Right renal pelvis (tissue), 4 donors: ENCODE results near the gene THEMIS2. TPM values are rescaled to one million over a fixed set of nuclear protein-coding genes. Genes with fewer than 3 reads are reported as not detected.
"Not testable (repeated sequence)": the region's sequence is repeated elsewhere in the genome, so short reads cannot be mapped to it uniquely, and the experiment has no call there.

Source experiments
- DNase-seq, 4 donors: peaks; one replicate each; pipeline ENCODE4 v3.0.0-alpha.2; 2013; ENCODE audit warnings: low read depth in 4 of 4, low spot score in 3 of 4, missing footprints in 1 of 4
- polyA plus RNA-seq, 4 donors: library from polyadenylated mRNA; unstranded; fragments of 120-200 nt; gene quantifications; one replicate each; pipeline ENCODE4 v1.2.1, GENCODE V29; 2013; ENCODE audit not compliant: insufficient read length in 4 of 4

Gene THEMIS2
- 1 to 10 TPM; 2.8 to 4.6 (median 3.3) TPM for polyA plus RNA-seq

DNA sequence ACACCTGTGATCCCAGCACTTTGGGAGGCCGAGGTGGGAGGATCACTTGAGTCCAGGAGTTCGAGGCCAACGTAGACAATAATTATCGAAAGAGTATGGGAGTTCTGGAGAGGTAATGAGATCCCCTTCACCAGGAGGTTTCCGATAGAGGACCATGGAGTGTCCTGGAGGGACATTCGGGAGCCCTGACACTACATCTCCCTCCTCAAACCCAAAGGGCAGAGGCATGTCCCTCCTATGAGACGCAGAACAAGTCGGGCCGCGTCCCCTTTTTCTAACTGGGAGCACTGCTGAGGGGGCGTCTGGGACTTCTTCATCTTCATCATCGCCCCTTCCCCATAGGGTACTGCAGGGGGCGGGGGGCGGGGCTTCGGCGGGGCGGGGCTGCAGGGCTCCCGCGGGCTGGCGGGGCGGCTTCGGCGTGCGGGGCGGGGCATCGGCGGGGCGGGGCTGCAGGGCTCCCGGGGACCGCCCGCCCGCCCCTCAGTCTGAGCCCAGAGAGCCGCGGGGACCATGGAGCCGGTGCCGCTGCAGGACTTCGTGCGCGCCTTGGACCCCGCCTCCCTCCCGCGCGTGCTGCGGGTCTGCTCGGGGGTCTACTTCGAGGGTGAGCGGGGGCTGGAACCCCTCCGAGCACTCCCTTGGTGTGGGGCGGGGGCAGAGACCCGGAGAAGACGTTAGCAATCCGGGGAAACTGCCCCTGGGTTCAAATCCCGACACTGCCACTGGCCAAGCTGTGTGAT, at the start of gene THEMIS2:
Gene THEMIS2 (plus strand): TSS at position 486 of the 743 bp plus-strand sequence. CDS start 28 bp downstream, at position 514.
- DNase-seq = no peak

DNA sequence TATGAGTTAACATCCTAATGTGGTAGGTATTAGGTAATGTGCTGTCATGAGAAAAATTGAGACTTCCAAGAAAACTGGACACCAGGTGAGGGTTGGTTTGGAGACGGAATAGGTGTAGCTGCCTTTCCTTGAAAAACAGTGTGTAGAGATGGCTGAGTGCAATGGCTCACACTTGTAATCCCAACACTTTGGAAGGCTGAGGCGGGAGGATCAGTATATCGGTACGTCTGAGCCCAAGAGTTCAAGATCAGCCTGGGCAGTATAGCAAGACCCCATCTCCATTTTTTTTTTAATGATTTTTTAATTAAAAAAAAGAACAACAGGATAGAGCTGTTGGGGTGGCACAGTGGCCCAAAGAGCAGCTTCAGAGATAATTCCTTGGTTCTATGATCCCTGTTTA, 48.6 kb upstream of the THEMIS2 start:
- no peak for DNase-seq

DNA sequence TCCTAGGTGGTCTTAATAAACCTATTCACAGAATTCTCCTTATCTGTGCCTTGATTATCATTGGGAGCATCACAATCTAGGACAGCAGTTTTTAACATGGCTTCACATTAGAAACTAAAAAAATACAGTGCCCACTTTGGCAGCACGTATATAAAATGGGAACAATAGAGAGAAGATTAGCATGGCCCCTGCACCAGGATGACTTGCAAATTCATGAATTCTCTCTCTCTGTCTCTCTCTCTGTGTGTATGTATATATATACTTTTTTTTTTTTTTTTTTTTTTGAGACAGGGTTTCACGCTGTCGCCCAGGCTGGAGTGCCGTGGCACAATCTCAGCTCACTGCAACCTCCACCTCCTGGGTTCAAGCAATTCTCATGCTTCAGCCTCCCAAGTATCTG, 47.9 kb upstream of the THEMIS2 start:
- no peak for DNase-seq

DNA sequence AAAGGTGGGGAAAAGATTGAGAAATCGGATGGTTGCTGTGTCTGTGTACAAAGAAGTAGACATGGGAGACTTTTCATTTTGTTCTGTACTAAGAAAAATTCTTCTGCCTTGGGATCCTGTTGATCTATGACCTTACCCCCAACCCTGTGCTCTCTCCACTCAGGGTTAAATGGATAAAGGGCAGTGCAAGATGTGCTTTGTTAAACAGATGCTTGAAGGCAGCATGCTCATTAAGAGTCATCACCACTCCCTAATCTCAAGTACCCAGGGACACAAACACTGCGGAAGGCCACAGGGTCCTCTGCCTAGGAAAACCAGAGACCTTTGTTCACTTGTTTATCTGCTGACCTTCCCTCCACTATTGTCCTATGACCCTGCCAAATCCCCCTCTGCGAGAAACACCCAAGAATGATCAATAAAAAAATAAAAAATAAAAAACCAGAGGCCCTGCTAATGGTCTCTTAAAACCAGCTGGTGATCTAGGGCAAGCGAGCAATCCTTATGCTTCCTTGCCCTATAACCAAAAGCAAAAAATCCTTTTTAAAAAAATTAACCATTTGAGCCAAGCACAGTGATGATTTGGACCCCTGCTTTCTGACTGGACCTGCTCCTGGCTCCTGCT, 42.9 kb upstream of the THEMIS2 start:
- not testable (repeated sequence) for DNase-seq

DNA sequence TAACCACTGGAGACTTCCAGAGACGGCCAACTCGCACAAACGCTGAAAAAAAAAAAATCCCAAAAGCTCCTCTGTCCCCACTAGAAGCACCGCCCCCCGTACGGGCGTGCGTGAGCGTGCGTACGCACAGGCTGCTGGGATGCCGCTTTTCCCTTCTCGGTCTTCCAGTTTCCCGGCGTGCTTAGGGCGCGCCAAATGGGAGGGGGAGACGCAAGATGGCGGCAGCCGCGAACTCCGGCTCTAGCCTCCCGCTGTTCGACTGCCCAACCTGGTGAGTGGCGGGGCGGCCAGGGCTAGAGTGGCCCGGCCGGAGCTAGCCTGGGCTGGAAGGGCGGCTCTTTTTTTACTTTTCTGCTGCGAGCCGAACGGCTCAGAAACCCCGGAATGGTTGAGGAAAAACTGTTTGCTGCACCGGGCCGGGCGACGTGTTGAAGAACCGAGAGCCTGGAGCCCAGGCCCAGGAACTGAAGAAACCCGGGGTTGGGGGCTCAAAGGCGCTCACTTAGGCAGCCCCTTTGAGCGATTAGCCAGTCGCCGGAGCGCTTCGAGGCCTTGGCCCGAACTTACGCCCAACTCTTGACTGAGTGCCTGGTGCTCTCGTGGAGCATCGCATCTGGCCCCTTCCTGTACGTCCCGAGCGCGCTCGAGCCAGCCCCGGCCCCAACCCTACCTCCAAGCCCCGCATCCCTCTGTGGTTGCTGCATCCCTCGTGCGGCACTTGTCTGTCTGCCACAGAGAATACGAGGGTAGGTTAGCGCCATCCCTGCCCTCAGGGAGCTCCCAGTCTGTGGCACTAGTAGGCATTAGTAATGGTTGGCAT, 41.5 kb upstream of the THEMIS2 start, which contains the start of gene PPP1R8:
Gene PPP1R8 (plus strand): TSS at position 162 of the 820 bp plus-strand sequence. CDS start 54 bp downstream, at position 216.
- DNase-seq = peak; percentile 85 to 94 (median 92)

DNA sequence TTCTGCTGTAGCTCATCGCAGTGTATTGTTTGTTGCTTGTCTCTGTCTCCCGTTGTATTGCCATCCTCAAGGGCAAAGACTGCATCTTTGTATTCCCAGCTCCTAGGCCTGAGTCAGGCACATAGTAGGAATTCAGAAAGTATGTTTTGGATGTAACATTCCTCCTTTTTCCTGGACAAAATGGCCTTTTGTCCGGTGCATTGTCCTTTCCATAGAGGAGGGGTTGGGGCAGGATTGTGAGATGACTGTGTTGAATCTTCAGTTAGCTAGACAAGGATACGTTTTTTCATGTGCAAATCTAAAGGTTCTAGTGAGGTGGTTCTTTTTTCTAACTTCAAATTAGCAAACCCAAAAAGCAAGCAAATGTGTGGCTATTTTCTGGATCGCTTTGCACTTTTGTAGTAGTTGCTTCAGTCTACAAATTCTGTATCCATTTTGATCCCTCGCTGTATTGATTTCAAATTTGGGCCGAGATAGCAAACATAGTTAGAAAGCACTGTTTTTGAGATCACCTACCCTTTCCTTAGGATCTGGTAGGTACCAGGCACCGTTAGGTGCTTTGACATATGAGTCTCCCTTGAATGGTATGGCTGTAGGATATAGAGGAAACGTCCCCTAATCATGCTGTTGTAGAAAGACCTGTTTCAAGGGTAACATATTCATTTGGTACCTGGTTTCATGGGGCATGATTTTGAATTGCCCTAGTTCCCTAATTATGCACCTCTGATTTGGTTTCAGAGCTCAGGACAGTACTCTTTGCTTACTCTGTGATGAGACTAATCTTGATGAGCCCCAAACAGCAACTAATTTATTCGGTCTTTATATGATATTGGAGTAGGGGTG, 40.6 kb upstream of the THEMIS2 start:
- no peak for DNase-seq

DNA sequence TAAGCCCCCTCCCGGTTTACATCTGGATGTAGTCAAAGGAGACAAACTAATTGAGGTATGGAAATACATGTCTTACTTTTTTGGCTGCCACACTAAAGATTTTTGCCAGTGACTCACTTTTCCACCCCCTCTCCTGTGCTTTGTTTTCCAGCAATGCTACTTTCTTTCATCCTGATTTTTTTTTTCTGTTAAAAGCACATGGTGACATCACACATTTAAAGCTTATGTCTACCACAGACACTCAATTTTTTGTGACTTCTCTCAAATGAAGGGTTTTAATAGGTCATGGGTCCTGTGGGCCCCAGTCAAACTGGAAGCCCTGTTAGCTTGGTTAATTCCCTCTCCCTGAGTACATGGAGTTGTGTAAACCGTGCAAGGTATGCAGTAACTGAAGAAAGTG, 39.6 kb upstream of the THEMIS2 start:
- DNase-seq = no peak

DNA sequence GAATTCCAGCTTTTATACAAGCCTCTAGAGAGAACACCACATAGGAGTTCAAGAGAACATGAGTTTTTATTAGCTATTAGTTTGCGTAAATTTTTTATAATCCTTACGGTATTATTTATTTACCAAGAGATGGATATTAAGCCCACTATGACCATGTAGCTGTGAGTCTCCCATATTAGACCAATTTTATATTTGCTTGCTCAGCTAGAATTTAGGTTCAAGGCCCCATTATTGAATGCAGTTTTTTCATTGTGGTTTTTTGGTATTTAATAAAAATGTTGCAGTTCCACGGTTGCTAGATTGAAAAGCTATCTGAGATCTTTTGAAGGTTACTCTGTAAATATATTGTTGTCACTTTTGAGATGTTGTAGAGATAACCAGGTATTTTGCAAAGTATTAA, 38.9 kb upstream of the THEMIS2 start:
- DNase-seq = no peak

DNA sequence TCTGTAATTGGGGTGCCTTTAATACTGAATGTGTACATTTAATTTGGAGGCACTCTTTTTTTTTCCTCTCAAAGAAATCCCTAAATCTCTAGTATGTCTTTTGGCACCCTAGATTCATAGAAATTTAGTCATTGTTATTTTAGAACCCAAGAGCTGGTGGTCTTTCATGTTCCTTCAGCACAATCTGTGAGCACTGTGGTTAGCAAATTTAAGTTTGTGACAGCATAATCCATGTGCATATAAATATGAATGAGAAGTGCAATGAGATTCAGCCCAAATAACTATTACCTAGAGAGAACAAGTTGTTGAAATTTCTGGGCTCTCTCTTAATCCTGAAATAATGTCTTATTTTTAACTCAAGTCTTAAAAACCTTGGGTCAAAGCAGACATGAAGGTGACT, 37.3 kb upstream of the THEMIS2 start:
- no peak for DNase-seq

DNA sequence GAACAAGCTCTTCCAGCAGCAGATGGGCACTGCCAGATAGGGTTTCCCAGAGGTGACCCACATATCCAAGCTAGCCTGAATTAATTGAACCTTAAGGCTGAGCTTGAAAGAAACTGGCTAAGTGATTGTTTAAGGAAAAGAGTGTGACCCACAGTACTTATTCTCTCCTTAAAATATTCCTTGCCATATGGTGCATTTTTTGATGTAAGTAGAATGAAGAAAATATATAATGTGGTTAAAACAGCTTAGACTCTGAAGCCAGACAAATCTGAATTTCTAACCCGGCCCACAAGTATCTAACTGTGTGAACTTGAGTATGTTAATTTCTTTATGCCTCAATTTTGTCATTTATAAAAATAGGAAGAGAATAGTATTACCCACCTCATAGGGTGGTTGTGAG, 36.8 kb upstream of the THEMIS2 start:
- DNase-seq = no peak

DNA sequence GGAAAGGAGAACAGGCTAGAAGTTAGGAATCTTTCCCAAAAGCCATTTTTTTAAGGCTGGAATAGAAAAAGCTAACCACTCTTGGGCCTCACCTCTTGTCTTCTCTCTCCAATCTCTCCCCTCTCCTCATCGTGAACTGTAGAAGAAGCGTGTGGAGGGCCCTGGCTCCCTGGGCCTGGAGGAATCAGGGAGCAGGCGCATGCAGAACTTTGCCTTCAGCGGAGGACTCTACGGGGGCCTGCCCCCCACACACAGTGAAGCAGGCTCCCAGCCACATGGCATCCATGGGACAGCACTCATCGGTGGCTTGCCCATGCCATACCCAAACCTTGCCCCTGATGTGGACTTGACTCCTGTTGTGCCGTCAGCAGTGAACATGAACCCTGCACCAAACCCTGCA, 22.4 kb upstream of the THEMIS2 start:
- no peak for DNase-seq

DNA sequence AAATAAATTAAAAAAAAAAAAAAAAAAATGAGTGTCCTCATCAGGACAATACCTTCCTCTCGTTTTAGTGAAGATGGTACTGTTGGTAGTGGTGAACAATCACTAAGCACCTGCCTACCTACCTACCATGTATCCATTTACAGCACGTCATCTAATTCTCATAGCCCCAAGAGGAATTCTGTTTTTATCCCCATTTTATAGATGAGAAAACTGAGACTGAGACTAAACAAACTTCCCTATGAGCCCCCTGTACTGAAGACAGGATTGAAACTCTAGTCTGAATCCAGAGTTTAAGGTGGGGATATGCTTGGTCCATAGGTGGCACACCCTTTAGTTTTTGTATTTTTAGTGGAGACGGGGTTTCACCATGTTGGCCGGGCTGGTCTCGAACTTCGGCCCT, 17.3 kb upstream of the THEMIS2 start:
- DNase-seq = no peak

DNA sequence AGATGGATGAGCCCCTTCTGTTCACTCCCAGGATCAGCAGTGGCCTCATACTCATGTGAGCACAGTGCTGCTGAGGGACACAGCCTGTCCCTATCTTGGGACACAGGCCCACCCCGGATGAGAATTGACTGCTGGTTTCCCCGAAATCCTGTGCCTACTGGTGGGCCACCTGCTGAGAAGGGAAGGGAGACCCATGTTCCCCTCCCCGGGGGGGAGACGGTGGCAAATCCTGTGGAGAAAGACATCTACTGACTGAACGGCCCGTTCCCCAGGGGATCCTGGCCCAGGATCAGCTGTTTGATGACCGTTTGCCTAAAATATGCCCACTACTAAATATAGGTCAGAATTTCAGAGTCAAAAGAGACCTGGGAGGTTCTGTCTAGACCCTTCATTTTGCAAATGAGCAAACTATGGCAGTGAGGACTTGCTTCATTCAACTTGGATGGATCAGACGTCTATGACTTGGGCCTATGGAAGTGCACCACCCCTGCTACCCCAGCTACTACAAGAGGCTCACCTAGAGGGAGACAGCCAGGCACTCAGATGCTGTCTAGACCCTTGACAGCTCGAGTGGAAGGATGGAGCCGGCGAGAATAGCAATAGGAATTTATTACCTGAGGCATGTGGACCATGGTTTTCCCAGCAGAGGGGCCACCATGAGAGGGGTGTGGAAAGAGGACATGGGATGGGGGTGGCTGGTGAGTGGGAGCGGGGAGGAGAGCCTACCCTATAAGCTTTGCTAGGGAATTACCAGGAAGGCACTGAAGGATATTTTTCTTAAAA, 15.6 kb upstream of the THEMIS2 start:
- DNase-seq = no peak

DNA sequence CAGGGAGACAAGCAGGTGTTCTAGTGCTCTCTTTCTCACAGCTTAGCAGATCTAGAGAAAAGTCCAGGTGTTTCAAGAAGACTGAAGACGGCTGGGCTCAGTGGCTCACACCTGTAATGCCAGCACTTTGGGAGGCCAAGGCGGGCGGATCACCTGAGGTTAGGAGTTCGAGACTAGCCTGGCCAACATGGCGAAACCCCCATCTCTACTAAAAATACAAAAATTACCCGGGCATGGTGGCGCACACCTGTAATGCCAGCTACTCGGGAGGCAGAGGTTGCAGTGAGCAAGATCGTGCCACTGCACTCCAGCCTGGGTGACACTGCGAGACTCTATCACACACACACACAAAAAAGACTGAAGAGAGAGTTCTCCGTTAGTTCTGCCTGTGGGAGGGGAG, 14.8 kb upstream of the THEMIS2 start:
- not testable (repeated sequence) for DNase-seq

DNA sequence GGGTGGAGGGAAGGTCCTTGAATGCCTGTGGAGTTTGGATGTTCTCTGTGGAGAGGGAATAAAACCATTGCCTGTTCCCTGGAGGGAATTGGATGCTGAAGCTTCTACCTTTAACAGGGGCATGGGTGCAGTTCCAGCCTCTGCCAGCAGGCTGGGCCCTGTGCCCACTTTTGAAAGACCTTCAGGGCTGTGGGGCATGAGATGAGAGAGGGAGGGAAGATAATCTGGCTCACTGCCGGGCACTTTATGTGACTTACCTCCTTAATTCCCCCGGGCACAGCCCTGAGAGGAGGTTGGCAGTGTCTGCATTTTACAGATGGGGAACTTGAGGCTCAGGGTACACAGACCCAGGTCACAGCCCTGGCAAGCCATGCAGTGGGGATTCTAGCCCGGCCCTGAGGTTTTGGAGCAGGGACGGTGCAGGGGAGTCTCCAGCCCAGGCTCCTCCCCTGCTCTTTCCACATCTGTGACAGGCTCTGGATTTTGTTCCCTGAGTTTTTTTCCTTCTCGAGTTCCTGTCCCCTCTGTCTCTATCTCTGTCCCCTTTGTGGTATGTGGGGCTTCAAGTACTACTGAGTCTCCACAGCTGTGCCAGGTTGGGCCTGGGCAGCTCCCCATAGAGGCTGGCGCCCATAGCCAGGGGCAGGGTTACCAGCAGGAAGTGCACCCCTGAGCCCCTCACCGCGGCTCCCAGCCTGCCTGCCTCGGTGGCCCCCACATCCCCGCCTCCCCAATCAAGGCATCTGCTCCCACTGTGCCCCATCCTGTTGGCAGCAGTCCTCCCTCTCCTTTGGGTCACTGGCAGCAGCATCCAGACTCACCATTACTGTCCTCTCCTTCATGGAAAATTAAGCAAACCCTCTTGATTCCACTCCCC, 14.0 kb upstream of the THEMIS2 start:
- peak; percentile 62 to 68 (median 66) for DNase-seq

DNA sequence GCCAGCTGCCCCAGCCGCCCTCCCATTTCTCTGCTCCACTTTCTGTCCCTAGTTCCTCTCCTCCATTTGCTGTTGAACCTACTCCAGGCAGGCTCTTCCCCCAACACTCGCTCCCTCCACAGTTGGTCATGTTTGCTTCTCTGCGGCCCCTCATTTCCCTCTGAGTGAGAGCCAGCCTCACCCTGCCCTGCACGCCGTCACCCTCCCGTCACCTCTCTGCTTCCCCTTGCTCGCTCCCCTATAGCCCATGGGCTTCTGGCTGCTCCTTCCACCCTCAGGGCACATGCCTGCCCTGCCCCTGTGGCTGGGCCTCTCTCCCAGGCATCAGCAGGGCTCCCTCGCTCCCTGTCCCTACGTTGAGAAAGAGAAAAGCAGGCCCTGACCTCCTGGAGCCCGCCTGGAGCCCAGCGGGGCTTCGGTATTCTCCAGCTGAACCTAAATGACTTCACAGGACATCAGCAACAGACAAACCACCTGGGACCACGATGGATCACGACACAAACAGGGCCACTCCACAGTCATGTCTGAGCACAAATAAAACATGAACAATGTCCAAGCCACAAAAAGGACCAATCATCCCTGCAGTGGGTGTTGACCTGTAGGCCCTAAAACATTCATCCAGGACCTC, 13.3 kb upstream of the THEMIS2 start:
- no peak for DNase-seq

DNA sequence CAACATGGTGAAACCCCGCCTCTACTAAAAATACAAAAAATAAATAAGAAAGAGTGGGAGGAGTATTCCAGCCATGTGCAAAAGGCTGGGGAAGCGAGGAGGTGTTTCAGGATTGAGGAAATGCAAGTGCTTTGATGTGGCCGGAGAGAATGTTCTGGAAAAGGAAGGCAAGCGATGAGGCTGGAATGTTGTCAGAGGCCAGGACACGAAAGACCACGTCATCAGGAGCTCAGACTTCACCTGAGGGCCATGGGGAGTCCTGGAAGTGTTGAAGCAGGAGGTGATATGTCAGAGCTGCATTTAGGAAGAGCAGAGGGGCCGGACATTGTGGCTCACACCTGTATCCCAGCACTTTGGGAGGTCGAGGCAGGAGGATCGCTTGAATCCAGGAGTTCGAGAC, 10.9 kb upstream of the THEMIS2 start:
- DNase-seq = no peak

DNA sequence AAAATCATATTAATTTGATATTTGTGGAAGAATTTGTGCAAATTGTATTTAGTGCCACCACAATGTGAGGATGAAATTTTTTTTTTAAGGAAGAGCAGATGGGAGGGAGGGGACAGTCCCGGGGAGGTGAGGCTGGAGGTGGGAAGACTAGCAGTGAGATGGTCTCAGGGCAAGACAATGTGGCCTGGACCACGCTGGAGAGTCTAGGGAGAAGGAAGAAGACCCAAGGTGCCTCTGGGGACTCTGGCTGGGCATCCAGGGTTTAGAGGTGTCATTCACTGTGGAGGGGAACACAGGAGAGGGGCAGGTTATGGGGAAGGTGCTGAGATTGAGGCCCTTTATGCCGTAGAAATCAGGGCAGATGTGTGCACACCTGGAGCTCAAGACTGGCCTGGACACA, 10.3 kb upstream of the THEMIS2 start:
- DNase-seq = no peak
